Skeletal muscle cell (primary cell): ENCODE data around the gene PER3.

ENCODE experiments used
- DNase-seq: peaks from one replicate; pipeline ENCODE4 v3.0.0-alpha.2; 2010; ENCODE audit warnings: low read depth
- H3K4me3 ChIP-seq: 2 replicates; pipeline ENCODE4 v1.5.1; 2011; ENCODE audit warnings: low read depth, mild to moderate bottlenecking, control low read depth, low read length, moderate library complexity

PER3 gene

GRCh38 chr1:7783826-7784491, at the start of gene PER3:
TSS of gene PER3 (plus strand) at chr1:7784291. CDS start at chr1:7784878, 587 bp downstream.
- peak within 1 kb of the TSS; percentile 56 for H3K4me3 ChIP-seq
- peak; percentile 81 for DNase-seq

- H3K4me3 ChIP-seq, result no peak overlapping the region
Observed at GRCh38 chr1:7738044-7738443, 46.0 kb upstream of the PER3 start.

GRCh38 chr1:7743346-7743745, 40.7 kb upstream of the PER3 start:
- no peak overlapping the region for H3K4me3 ChIP-seq
- no peak for DNase-seq

More at GRCh38 chr1:7738044-7738443, 46.0 kb upstream of the PER3 start:
- DNase-seq, result no peak

- no peak for DNase-seq
- no peak overlapping the region for H3K4me3 ChIP-seq
Observed at GRCh38 chr1:7744882-7745281, 39.2 kb upstream of the PER3 start.

GRCh38 chr1:7745783-7746182, 38.3 kb upstream of the PER3 start:
- no peak for DNase-seq
- H3K4me3 ChIP-seq, result no peak overlapping the region

- no peak for DNase-seq
- no peak overlapping the region for H3K4me3 ChIP-seq
Observed at GRCh38 chr1:7747605-7748004, 36.5 kb upstream of the PER3 start.

GRCh38 chr1:7749126-7749525, 35.0 kb upstream of the PER3 start:
- H3K4me3 ChIP-seq, result no peak overlapping the region
- no peak for DNase-seq

- no peak overlapping the region for H3K4me3 ChIP-seq
- no peak for DNase-seq
Observed at GRCh38 chr1:7751174-7751573, 32.9 kb upstream of the PER3 start.

- H3K4me3 ChIP-seq, result peak overlapping the region; percentile 30
- peak; percentile 12 for DNase-seq
Observed at GRCh38 chr1:7752512-7753417, 31.3 kb upstream of the PER3 start.

GRCh38 chr1:7753641-7754040, 30.4 kb upstream of the PER3 start:
- no peak for DNase-seq
- no peak overlapping the region for H3K4me3 ChIP-seq

- H3K4me3 ChIP-seq, result no peak overlapping the region
- DNase-seq, result no peak
Observed at GRCh38 chr1:7754234-7754633, 29.9 kb upstream of the PER3 start.

GRCh38 chr1:7755448-7755847, 28.6 kb upstream of the PER3 start:
- H3K4me3 ChIP-seq, result no peak overlapping the region
- DNase-seq, result no peak

- no peak overlapping the region for H3K4me3 ChIP-seq
- no peak for DNase-seq
Observed at GRCh38 chr1:7760245-7760644, 23.8 kb upstream of the PER3 start.

- no peak for DNase-seq
- H3K4me3 ChIP-seq, result no peak overlapping the region
Observed at GRCh38 chr1:7761103-7761502, 23.0 kb upstream of the PER3 start.

- H3K4me3 ChIP-seq, result no peak overlapping the region
- DNase-seq, result no peak
Observed at GRCh38 chr1:7767176-7767575, 16.9 kb upstream of the PER3 start.

- no peak for DNase-seq
- no peak overlapping the region for H3K4me3 ChIP-seq
Observed at GRCh38 chr1:7768583-7768982, 15.5 kb upstream of the PER3 start.

- no peak for DNase-seq
- H3K4me3 ChIP-seq, result no peak overlapping the region
Observed at GRCh38 chr1:7769673-7770412, 14.2 kb upstream of the PER3 start.

- H3K4me3 ChIP-seq, result peak overlapping the region; percentile 89
- DNase-seq, result no peak
Observed at GRCh38 chr1:7770669-7770996, 13.5 kb upstream of the PER3 start.

GRCh38 chr1:7770997-7771822, 12.9 kb upstream of the PER3 start, which contains the start of gene VAMP3:
TSS of gene VAMP3 (plus strand) at chr1:7771296. CDS start at chr1:7771384, 88 bp downstream.
- peak within 1 kb of the TSS; percentile 89 for H3K4me3 ChIP-seq
- DNase-seq, result peak; percentile 39
